SU-DHL-6 (cell line): ENCODE results near the gene TTC39B.

ENCODE experiments used
- CTCF ChIP-seq: fragments of 200-600 bp; sonication (generic); IDR thresholded peaks from one replicate; pipeline ENCODE4 v1.5.1; 2017; ENCODE audit warnings: antibody characterized with exemption, mild to moderate bottlenecking, low read length, moderate library complexity; ENCODE audit not compliant: insufficient read depth, poor library complexity, severe bottlenecking
- EZH2phosphoT487 ChIP-seq: fragments of 200-600 bp; sonication (generic), shearing (Covaris generic); conservative IDR thresholded peaks from 2 replicates; pipeline ENCODE4 v1.6.1; 2018; ENCODE audit warnings: mild to moderate bottlenecking, antibody characterized with exemption, low read length, moderate library complexity, mixed read lengths

GRCh38 chr9:15158064-15158463 lies 149.0 kb downstream of the TTC39B start:
- no peak for TF ChIP-seq CTCF
- TF ChIP-seq EZH2phosphoT487, result no peak
